Activated naive CD4-positive, alpha-beta T cell treated with anti-CD3 and anti-CD28 coated beads for 36 hours (primary cell): ENCODE data around the gene AURKAIP1. TPM values are rescaled to one million over a fixed set of nuclear protein-coding genes. Genes with fewer than 3 reads are reported as not detected.
"Not testable (repeated sequence)": the region's sequence is repeated elsewhere in the genome, so short reads cannot be mapped to it uniquely, and the experiment has no call there.

Source experiments
- CTCF ChIA-PET: fragments of 350-600 bp; sonication (Branson Sonifier 250); formaldehyde crosslinking; loops from one replicate; lab custom pipeline; 2021; ENCODE audit warnings: antibody characterized with exemption; lab: Charles Lee
- DNase-seq: peaks from one replicate; pipeline ENCODE4 v3.0.0-alpha.2; 2020
- H3K27ac Mint-ChIP-seq: one replicate; pipeline ENCODE4 v1.8.0; 2021; ENCODE audit warnings: mild to moderate bottlenecking, mixed read lengths
- H3K27me3 Mint-ChIP-seq: one replicate; pipeline ENCODE4 v1.8.0; 2021; ENCODE audit warnings: low read depth, mixed read lengths
- H3K36me3 Mint-ChIP-seq: one replicate; pipeline ENCODE4 v1.8.0; 2021; ENCODE audit warnings: low read depth, mixed read lengths
- H3K4me1 Mint-ChIP-seq: one replicate; pipeline ENCODE4 v1.8.0; 2021; ENCODE audit warnings: low read depth, mixed read lengths
- H3K4me3 Mint-ChIP-seq: one replicate; pipeline ENCODE4 v1.8.0; 2021; ENCODE audit warnings: mild to moderate bottlenecking, moderate library complexity, mixed read lengths
- H3K9me3 Mint-ChIP-seq: one replicate; pipeline ENCODE4 v1.8.0; 2021; ENCODE audit warnings: mixed read lengths
- intact Hi-C: fragments of 100-400 bp; cut with micrococcal nuclease; formaldehyde crosslinking; loops from one replicate; pipeline ENCODE4 v1.15.1; 2023
- total RNA-seq, 2 experiments: library from RNA; stranded (reverse); gene quantifications; one replicate each; pipeline ENCODE4 v1.2.3, GENCODE V29; 2021

Gene AURKAIP1
- total RNA-seq, 2 experiments from 2014 or later, result 108 TPM

DNA sequence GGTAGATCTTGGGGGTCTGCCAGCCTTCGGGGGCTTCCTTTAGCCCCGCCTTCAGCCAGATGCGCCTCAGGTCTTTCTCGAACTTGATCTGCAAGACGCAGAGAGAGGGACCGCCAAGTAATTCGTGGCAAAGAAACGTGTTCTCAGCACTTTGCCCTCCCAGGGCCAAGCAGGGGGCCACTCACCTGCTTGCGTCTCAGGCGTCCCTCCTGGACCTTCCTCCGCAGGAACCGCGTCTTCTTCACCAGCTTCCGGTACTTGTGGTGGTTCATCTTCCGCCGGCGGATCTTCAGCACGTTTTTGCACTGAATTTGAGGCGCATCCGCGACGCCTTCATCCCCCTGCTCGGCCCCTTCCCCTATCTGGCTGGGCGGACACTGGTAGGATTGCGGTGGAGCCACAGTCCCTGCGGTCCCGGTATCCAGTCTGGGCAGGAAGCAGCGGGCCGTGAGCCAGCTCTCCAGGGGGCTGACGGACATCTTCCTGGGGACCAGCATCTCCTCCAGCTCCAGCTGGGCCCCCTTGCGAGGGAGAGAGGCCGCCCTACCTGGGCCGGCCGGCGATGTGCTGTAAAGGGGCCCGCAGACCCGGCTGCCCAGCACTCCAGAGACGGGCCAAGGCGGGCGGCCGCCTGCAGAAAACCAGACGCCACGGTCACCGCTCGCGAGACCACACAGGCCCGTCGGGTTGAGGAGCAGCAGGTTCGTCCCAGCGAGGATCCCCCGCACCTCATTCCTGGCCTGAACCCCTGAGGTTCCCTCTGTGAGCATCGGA lies 1.0 kb downstream of the AURKAIP1 start:
- Mint-ChIP-seq H3K27me3 (no peaks in the 10 kb centered on the region), H3K4me1 (peaks cover 25% of the 10 kb centered on the region), H3K4me3 (peak overlapping the region; percentile 89), H3K27ac (peak overlapping the region; percentile 68), H3K36me3 (peaks cover 1% of the 10 kb centered on the region), H3K9me3 (no peaks in the 10 kb centered on the region)
- CTCF ChIA-PET, result no interaction called here
- intact Hi-C loops, result loop anchor here (2.0 kb wide), 1 partner anchor 49 kb away; the partner anchor contains the start of genes CPTP and INTS11
- DNase-seq, result no peak

DNA sequence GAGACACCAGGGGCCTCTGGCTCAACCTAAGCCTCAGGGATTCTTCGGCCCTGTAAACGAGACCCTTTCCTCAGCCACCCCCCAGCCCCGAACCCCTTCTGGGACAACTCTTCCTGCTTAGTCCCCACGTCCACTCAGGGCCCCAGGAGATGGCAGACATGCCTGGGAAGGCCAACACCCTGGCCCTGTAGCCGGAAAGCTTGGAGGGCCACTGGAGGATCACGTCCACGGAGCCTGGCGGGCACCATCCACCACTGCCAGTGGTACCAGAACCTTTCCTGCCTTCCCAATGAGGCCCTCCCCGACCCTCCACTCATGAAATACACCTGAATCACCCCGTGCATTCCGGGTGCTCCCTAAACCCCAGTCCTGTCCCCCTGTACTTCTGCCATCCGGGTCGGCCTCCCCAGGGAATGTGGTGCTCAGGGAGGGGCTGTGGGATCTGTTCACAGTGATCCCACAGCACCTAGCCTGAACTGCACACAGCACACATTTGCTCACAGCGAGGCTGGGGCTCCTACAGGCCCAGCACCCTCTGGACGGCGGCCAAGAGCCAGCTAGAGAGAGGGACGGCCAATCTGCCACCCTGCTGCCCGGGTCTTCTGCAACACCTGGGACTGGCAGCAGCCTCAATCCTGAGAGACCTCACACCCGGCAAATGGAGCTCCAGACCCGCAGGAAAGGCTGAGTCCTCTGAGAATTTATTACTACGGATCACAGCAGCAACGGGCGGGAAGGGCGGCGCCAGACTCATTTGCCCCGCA lies 1.8 kb downstream of the AURKAIP1 start:
- H3K4me3 Mint-ChIP-seq, result peak overlapping the region; percentile 89
- intact Hi-C loops, result no loop called here
- no peaks in the 10 kb centered on the region for H3K9me3 Mint-ChIP-seq
- H3K27ac Mint-ChIP-seq, result peak overlapping the region; percentile 36
- no peaks in the 10 kb centered on the region for H3K27me3 Mint-ChIP-seq
- CTCF ChIA-PET, result no interaction called here
- peaks cover 1% of the 10 kb centered on the region for H3K36me3 Mint-ChIP-seq
- H3K4me1 Mint-ChIP-seq, result peaks cover 25% of the 10 kb centered on the region
- DNase-seq, result no peak

DNA sequence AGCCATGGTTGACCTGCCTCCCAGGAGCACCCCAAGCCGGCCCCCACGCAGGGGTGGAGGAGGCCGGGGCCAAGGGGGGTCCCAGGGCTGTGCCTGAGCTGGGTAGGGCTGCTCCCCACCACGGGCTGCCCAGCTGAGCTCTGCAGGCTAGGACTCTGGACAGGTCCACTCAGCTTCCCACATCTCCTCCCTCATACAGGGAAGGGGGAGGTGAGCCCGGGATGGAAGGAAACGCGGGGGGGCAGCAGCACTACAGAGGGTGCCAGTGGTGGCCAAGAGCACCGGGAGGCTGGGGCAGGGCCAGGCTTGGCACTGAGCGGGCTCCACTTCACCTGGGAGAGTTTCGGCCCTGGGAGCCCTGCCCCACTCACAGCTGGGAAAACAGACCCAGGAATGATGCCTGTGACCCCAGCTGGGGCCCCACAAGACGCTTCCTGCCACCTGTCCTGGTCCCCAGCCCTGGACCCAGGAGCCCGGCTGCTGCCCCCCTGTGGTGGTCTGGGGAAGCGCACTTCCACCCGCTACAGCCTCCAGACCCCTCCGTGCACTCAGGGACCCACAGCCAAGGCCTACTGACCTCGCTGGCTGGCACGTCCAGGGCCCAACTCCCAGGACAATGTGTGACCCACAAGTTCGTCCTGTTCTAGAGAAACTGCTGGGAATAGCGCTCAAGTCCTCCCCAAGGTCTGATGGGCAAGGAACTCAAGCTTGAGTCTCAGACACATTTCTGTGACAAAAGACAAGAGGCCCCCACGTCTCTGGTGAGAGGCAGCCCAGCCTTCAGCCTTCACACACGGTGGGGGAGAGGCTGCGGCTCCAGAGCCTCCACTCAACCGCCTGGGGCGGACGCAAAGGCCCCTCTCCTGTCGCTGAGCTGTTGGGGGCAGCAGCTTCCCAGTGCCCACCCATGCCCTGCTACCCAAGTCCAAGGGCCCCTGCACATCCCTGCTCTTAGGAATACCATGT lies 3.0 kb downstream of the AURKAIP1 start:
- H3K4me1 Mint-ChIP-seq, result peaks cover 25% of the 10 kb centered on the region
- intact Hi-C loops, result loop anchor here (1.0 kb wide), 3 partner anchors 67 to 339 kb away; no protein-coding TSS in a partner anchor

GRCh38 chr1:1371364-1371745 lies 3.7 kb downstream of the AURKAIP1 start:
- DNase-seq, result no peak
- CTCF ChIA-PET, result interaction anchor here (0.7 to 2.6 kb wide), 10 partner anchors 18 to 180 kb away, joined by 3 to 11 read pairs (median 4); no protein-coding TSS in a partner anchor
- Mint-ChIP-seq H3K27ac (no peak overlapping the region), H3K27me3 (no peaks in the 10 kb centered on the region), H3K4me1 (peaks cover 25% of the 10 kb centered on the region), H3K36me3 (peaks cover 1% of the 10 kb centered on the region), H3K9me3 (no peaks in the 10 kb centered on the region), H3K4me3 (no peak overlapping the region)
- intact Hi-C loops, result no loop called here

More for the DNA sequence above, 3.0 kb downstream of the AURKAIP1 start:
- Mint-ChIP-seq H3K4me3 (no peak overlapping the region), H3K27ac (no peak overlapping the region), H3K27me3 (no peaks in the 10 kb centered on the region), H3K9me3 (no peaks in the 10 kb centered on the region), H3K36me3 (peaks cover 1% of the 10 kb centered on the region)
- DNase-seq, result peak; percentile 85
- CTCF ChIA-PET, result interaction anchor here (0.7 to 2.6 kb wide), 13 partner anchors 18 to 249 kb away, joined by 3 to 11 read pairs (median 3); no protein-coding TSS in a partner anchor

- intact Hi-C loops, result no loop called here
- Mint-ChIP-seq H3K4me3 (no peak overlapping the region), H3K27me3 (no peaks in the 10 kb centered on the region), H3K36me3 (peaks cover 1% of the 10 kb centered on the region), H3K4me1 (peaks cover 23% of the 10 kb centered on the region), H3K9me3 (no peaks in the 10 kb centered on the region), H3K27ac (no peak overlapping the region)
- DNase-seq, result no peak
- CTCF ChIA-PET, result interaction anchor here (0.7 to 2.6 kb wide), 5 partner anchors 17 to 180 kb away, joined by 3 to 11 read pairs (median 3); no protein-coding TSS in a partner anchor
Measured at GRCh38 chr1:1370771-1371300, 4.2 kb downstream of the AURKAIP1 start.

DNA sequence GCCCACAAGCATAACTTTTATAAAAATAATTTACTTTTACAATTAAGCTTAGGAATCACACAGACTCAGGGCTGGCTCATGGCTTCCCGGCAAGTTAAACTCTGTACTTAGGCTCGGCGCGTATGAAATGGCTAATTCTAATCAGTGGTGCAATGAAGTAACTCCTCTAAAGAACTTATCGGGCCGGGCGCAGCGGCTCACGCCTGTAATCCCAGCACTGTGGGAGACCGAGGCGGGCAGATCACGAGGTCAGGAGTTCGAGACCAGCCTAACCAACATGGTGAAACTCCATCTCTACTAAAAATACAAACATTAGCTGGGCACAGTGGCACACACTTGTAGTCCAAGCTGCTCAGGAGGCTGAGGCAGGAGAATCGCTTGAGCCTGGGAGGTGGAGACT lies 4.9 kb downstream of the AURKAIP1 start:
- H3K4me3 Mint-ChIP-seq, intact Hi-C loops, DNase-seq, H3K9me3 Mint-ChIP-seq, H3K27ac Mint-ChIP-seq, H3K36me3 Mint-ChIP-seq, H3K27me3 Mint-ChIP-seq: not testable (repeated sequence)
- CTCF ChIA-PET, result interaction anchor here (0.6 to 2.6 kb wide), 3 partner anchors 18 to 130 kb away, joined by 3 to 11 read pairs (median 3); no protein-coding TSS in a partner anchor
- H3K4me1 Mint-ChIP-seq, result peaks cover 23% of the 10 kb centered on the region

DNA sequence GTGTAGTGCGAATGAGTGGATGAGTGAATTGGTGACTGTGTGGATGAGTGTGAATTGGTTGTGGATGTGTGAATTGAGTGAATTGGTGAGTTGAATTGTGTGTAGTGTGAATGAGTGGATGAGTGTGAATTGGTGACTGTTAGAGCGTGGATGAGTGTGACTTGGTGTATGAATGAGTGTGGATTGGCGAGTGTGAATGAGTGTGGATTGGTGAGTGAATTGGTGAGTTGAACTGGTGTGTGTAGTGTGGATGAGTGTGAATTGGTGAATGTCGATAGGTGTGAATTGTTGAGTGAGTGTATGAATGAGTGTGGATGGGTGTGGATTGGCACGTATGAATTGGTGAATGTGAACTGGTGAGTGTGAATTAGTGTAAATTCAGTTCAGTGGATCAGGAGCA lies 7.7 kb downstream of the AURKAIP1 start:
- Mint-ChIP-seq H3K27me3 (no peaks in the 10 kb centered on the region), H3K9me3 (no peaks in the 10 kb centered on the region), H3K4me1 (peaks cover 12% of the 10 kb centered on the region), H3K36me3 (no peaks in the 10 kb centered on the region), H3K27ac (no peak overlapping the region), H3K4me3 (no peak overlapping the region)
- DNase-seq, result no peak
- intact Hi-C loops, result no loop called here
- CTCF ChIA-PET, result interaction anchor here (0.6 kb wide), 1 partner anchor 231 kb away, joined by 4 read pairs; no protein-coding TSS in a partner anchor

- Mint-ChIP-seq H3K4me3 (no peak overlapping the region), H3K27me3 (no peaks in the 10 kb centered on the region), H3K9me3 (no peaks in the 10 kb centered on the region), H3K36me3 (no peaks in the 10 kb centered on the region), H3K27ac (no peak overlapping the region), H3K4me1 (peaks cover 6% of the 10 kb centered on the region)
- intact Hi-C loops, result no loop called here
- DNase-seq, result no peak
- CTCF ChIA-PET, result no interaction called here
Measured at GRCh38 chr1:1366699-1367066, 8.3 kb downstream of the AURKAIP1 start.

DNA sequence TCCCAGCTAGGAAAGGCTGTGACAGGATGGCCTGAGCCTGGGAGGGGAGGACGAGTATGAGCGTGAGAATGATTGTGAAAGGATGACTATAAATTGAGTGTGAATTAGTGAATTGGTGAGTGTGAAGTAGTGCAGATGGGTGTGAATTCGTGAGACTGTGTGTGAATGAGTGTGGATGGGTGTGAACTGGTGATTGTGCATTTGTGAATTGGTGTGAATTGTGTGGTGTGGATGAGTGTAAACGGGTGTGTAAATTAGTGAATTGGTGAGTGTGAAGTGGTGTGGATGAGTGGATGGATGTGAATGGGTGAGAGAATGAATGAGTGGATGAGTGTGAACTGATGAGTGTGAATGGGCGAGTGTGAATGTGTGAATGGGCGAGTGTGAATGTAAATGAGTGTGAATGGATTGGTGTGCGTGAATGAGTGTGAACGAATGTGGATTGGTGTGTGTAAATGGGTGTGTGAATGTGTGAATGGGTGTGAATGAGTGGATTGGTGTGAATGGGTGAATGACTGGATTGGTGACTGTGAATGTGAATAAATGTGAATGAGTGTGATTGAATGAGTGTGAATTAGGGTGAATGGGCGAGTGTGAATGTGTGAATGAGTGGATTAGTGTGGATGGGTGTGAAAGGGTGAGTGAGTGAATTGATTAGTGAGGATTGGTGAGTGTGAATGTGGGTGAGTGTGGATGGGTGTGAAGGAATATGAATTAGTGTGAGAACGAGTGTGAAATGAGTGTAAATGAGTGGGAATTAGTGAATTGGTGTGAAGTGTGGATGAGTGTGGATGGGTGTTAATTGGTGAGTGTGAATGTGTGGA lies 8.9 kb downstream of the AURKAIP1 start:
- H3K9me3 Mint-ChIP-seq, result no peaks in the 10 kb centered on the region

GRCh38 chr1:1364266-1364665 lies 10.7 kb downstream of the AURKAIP1 start:
- Mint-ChIP-seq H3K36me3 (no peaks in the 10 kb centered on the region), H3K9me3 (no peaks in the 10 kb centered on the region), H3K4me3 (no peak overlapping the region), H3K27ac (no peak overlapping the region), H3K27me3 (peaks cover 3% of the 10 kb centered on the region), H3K4me1 (peaks cover 2% of the 10 kb centered on the region)
- DNase-seq, result no peak
- intact Hi-C loops, result no loop called here
- CTCF ChIA-PET, result interaction anchor here (0.7 kb wide), 1 partner anchor 80 kb away, joined by 4 read pairs; no protein-coding TSS in a partner anchor

More for the DNA sequence above, 8.9 kb downstream of the AURKAIP1 start:
- intact Hi-C loops, result no loop called here
- Mint-ChIP-seq H3K27me3 (no peaks in the 10 kb centered on the region), H3K27ac (no peak overlapping the region), H3K36me3 (no peaks in the 10 kb centered on the region), H3K4me1 (peaks cover 3% of the 10 kb centered on the region), H3K4me3 (no peak overlapping the region)
- CTCF ChIA-PET, result no interaction called here
- no peak for DNase-seq

GRCh38 chr1:1361982-1362423 lies 13.0 kb downstream of the AURKAIP1 start:
- H3K36me3 Mint-ChIP-seq, result no peaks in the 10 kb centered on the region
- CTCF ChIA-PET, result no interaction called here
- peaks cover 3% of the 10 kb centered on the region for H3K27me3 Mint-ChIP-seq
- no peak for DNase-seq
- no peak overlapping the region for H3K4me3 Mint-ChIP-seq
- intact Hi-C loops, result no loop called here
- peaks cover 14% of the 10 kb centered on the region for H3K4me1 Mint-ChIP-seq
- H3K27ac Mint-ChIP-seq, result no peak overlapping the region
- no peaks in the 10 kb centered on the region for H3K9me3 Mint-ChIP-seq
